B cell (primary cell): Measurements from ENCODE around the gene CLSTN2.

ENCODE experiments used
- EZH2 ChIP-seq: IDR thresholded peaks from 2 replicates; pipeline ENCODE4 v1.6.1; 2012; ENCODE audit warnings: borderline replicate concordance, low read depth, mild to moderate bottlenecking, moderate library complexity, low read length; ENCODE audit not compliant: insufficient read depth, poor library complexity, severe bottlenecking
- TF ChIP-seq, protein P1 (sequence below): fragments of 200-600 bp; IDR thresholded peaks from one replicate; pipeline ENCODE4 v1.8.0; 2022; ENCODE audit warnings: antibody characterized with exemption, mild to moderate bottlenecking

DNA sequence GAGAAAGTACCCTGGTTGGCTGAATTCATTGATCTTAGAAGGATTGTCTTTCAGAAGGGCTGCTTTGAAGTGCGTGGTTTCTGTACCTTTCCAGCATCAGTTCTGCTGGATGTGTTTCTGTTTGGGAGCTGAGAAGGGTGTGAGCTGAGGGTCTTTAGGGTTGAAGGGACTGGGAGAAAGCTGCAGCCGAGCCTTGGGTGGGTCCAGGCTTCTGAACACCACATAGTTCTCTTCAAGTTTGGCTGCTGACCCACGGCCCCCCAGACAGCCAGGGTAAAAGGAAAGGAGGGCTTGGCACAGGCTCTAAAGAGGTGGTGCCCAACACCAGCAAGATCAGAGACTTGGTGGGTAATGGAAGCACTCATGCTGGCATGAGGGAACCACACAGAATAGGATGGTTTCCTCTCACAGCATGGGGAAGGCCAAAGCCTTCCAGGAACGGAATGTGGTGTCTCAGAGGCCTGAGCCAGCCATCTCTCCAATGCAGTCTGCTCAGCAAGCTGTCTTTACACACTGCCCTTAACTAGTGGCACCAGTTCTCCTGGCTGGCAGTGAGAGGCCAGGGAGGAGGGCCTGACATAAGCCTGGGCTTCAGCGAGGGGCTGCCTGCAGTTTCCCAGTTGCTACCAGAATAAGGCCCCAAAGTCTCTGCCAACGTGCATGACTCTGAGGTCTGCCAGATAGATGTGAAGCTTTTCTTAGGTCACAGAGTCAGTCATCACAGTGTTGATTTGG lies 503.9 kb downstream of the CLSTN2 start:
- TF ChIP-seq, protein P1, sequence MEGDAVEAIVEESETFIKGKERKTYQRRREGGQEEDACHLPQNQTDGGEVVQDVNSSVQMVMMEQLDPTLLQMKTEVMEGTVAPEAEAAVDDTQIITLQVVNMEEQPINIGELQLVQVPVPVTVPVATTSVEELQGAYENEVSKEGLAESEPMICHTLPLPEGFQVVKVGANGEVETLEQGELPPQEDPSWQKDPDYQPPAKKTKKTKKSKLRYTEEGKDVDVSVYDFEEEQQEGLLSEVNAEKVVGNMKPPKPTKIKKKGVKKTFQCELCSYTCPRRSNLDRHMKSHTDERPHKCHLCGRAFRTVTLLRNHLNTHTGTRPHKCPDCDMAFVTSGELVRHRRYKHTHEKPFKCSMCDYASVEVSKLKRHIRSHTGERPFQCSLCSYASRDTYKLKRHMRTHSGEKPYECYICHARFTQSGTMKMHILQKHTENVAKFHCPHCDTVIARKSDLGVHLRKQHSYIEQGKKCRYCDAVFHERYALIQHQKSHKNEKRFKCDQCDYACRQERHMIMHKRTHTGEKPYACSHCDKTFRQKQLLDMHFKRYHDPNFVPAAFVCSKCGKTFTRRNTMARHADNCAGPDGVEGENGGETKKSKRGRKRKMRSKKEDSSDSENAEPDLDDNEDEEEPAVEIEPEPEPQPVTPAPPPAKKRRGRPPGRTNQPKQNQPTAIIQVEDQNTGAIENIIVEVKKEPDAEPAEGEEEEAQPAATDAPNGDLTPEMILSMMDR, result no peak
- no peak for TF ChIP-seq EZH2
